Prostate gland (tissue), 2 donors: Measurements from ENCODE around the gene UBQLN1. TPM values are rescaled to one million over a fixed set of nuclear protein-coding genes. Genes with fewer than 3 reads are reported as not detected.
"Not testable (repeated sequence)": the region's sequence is repeated elsewhere in the genome, so short reads cannot be mapped to it uniquely, and the experiment has no call there.

Source experiments
- DNase-seq: peaks from one replicate; pipeline ENCODE4 v3.0.0-alpha.2; 2019; ENCODE audit warnings: low spot score
- H3K27ac ChIP-seq, 2 donors: fragments of 200-600 bp; sonication (generic); 2 replicates each; pipeline ENCODE4 v1.5.1; 2017 to 2019
- H3K27me3 ChIP-seq: fragments of 200-600 bp; sonication (generic); replicated peaks from 2 replicates; pipeline ENCODE4 v1.5.1; 2019; ENCODE audit not compliant: insufficient read depth
- H3K36me3 ChIP-seq, 2 donors: fragments of 200-600 bp; sonication (generic); 1 replicate in 1 of 2; 2 replicates in 1 of 2; pipeline versions ENCODE4 v1.5.1 to v1.8.1; 2017 to 2019
- H3K4me1 ChIP-seq: fragments of 200-600 bp; sonication (generic); replicated peaks from 2 replicates; pipeline ENCODE4 v1.5.1; 2019
- H3K4me3 ChIP-seq, 2 donors: fragments of 200-600 bp; sonication (generic); 2 replicates each; pipeline ENCODE4 v1.5.1; 2017 to 2019
- H3K9me3 ChIP-seq: fragments of 200-600 bp; sonication (generic); 2 replicates; pipeline ENCODE4 v1.5.1; 2017
- POLR2A ChIP-seq: fragments of 450-650 bp; IDR thresholded peaks from one replicate; pipeline ENCODE4 v1.6.1; 2016; ENCODE audit warnings: antibody characterized with exemption, mild to moderate bottlenecking
- POLR2AphosphoS5 ChIP-seq: sonication (generic); formaldehyde crosslinking; IDR thresholded peaks from one replicate; pipeline ENCODE4 v1.6.1; 2017; ENCODE audit warnings: antibody characterized with exemption
- WGBS: methylation state at CpG from one replicate; pipeline ENCODE4 v1.1.5; 2018; 5-methylcytosine and 5-hydroxymethylcytosine counted together
- intact Hi-C: fragments of 100-400 bp; cut with DNase I; formaldehyde crosslinking; loops from one replicate; pipeline ENCODE4 v1.14.2; 2022
- total RNA-seq, 2 donors: library from RNA; depleted of rRNA; stranded (reverse); fragments of >200 nt; gene quantifications; one replicate each; pipeline ENCODE4 v1.1.0, GENCODE V29; 2016
- TF ChIP-seq, protein P1 (sequence below), 4 experiments: fragments of 200-600 bp in 2 of 4; fragments of 450-650 bp in 2 of 4; sonication (generic) in 2 of 4; IDR thresholded peaks; 1 replicate in 3 of 4; 2 replicates in 1 of 4; pipeline ENCODE4 v1.5.1; 2016 to 2019; ENCODE audit warnings: antibody characterized with exemption in 4 of 4, mild to moderate bottlenecking in 2 of 4, moderate library complexity in 2 of 4

UBQLN1 gene
- 100 to 1,000 TPM; 106 to 155 TPM for total RNA-seq

DNA sequence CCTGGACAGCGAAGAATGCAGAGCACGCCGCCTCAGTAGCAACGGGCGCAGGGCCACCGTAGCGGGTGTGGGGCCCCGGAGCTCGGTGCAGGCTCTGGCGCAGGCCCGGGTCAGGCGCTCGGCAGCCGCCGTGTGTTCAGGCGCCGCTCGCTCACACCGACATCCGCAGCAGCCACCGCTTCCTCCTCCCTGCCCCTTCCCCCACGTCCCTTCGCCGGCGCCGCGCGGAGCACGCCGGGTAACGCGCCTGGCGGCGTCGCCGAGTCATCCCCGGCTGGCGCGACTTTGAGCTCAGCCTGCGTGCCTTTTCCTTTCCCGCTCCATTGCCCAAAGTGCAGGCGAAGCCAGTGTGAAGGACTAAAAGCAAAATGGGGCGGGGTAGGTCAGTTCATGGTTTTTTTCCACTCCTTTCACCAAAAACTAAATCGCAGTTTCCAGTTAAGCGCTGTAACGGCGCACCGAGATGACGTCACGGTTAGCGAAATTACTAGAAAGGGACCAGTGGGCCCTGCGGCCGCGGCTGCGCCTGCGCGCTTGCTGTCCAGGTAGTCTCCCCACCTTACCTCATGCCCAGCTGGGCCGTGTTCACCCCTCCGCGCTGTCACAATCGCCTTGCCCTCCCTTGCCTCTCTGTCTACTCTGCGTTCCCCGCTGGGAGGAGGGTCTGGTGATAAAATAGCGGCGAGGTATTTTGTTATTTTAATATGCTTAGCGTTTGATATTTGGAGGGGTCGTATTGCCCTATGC is at the start of gene UBQLN1:
TSS of gene UBQLN1 (minus strand) at position 191 of the 747 bp plus-strand sequence. CDS start 279 bp downstream, outside the sequence.
- under 1% methylated on average over 58 of the region's 67 CpGs for WGBS
- TF ChIP-seq, protein P1, sequence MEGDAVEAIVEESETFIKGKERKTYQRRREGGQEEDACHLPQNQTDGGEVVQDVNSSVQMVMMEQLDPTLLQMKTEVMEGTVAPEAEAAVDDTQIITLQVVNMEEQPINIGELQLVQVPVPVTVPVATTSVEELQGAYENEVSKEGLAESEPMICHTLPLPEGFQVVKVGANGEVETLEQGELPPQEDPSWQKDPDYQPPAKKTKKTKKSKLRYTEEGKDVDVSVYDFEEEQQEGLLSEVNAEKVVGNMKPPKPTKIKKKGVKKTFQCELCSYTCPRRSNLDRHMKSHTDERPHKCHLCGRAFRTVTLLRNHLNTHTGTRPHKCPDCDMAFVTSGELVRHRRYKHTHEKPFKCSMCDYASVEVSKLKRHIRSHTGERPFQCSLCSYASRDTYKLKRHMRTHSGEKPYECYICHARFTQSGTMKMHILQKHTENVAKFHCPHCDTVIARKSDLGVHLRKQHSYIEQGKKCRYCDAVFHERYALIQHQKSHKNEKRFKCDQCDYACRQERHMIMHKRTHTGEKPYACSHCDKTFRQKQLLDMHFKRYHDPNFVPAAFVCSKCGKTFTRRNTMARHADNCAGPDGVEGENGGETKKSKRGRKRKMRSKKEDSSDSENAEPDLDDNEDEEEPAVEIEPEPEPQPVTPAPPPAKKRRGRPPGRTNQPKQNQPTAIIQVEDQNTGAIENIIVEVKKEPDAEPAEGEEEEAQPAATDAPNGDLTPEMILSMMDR (IDR thresholded peaks at IDR 0.05), result peak in 2 of 4 experiments; percentile 30 to 41
- TF ChIP-seq POLR2A (peak; percentile 95), POLR2AphosphoS5 (peak; percentile 86)
- H3K36me3 ChIP-seq, result no peaks in the 10 kb centered on the region
- H3K4me3 ChIP-seq, result peak within 1 kb of the TSS; percentile 94 to 97
- no peaks in the 10 kb centered on the region for H3K9me3 ChIP-seq
- H3K4me1 ChIP-seq, result no peaks in the 10 kb centered on the region
- intact Hi-C loops, result no loop called here
- DNase-seq, result peak; percentile 94
- peak within 1 kb of the TSS; percentile 99 to 100 for H3K27ac ChIP-seq
- no peaks in the 10 kb centered on the region for H3K27me3 ChIP-seq

DNA sequence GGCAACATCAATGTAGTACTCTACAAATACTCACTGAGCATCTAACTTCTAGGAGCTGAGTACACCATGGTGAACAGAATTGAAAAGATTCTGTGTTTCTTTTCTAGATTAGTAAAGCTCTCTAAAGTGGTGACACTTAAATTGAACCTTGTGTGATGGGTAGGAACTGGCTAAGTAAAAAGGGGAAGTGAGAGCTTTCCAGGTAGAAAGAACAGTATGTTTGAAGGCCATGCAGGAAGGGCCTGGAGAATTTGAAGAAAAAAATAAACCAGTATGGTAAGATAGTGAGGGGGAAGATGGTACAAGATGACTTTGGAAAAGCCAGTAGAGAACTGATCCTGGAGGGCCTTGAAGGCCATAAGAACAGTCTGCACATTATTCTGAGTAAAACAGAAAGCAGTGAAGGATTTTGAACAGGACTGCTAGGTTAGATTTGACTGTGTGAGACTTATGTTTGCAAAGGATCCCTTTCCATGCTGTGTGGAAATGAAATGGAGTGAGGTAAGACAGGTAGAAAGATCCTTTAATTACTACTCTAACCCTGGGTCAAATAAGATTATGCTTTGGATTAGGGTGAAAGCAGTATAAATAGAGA is 46.7 kb upstream of the UBQLN1 start:
- H3K27ac ChIP-seq, result no peak overlapping the region
- H3K4me3 ChIP-seq, result no peak overlapping the region
- H3K36me3 ChIP-seq, result no peaks in the 10 kb centered on the region
- H3K27me3 ChIP-seq, result no peaks in the 10 kb centered on the region
- intact Hi-C loops, result no loop called here
- TF ChIP-seq POLR2A (no peak), POLR2AphosphoS5 (no peak)
- TF ChIP-seq, protein P1 (IDR thresholded peaks at IDR 0.05), result no peak
- no peaks in the 10 kb centered on the region for H3K4me1 ChIP-seq
- DNase-seq, result no peak
- no peaks in the 10 kb centered on the region for H3K9me3 ChIP-seq

DNA sequence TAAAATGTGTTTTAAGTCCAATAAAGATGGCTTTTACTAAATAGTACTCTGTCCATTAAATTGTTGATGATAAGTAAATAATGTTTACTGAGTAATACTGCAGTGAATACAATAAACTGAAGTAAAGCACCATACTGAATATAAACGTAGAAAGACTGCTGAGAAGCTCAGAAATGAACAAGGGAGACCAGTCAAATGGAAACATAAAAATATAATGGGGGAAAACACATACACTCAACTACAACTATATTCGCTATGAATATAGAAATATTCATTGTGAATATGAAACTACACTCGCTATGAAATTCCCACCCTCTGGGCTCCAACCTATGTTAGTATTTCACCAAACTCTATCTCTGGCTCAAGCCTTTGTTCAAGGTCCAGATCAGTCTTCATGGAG is 41.9 kb upstream of the UBQLN1 start:
- Histone ChIP-seq H3K4me1 (no peaks in the 10 kb centered on the region), H3K36me3 (no peaks in the 10 kb centered on the region), H3K27ac (no peak overlapping the region), H3K27me3 (no peaks in the 10 kb centered on the region), H3K9me3 (no peaks in the 10 kb centered on the region), H3K4me3 (no peak overlapping the region)
- DNase-seq, result no peak
- intact Hi-C loops, result no loop called here
- WGBS, result 90% methylated on average over 3 of the region's 3 CpGs
- TF ChIP-seq POLR2A (no peak), POLR2AphosphoS5 (no peak)
- TF ChIP-seq, protein P1 (IDR thresholded peaks at IDR 0.05), result no peak

DNA sequence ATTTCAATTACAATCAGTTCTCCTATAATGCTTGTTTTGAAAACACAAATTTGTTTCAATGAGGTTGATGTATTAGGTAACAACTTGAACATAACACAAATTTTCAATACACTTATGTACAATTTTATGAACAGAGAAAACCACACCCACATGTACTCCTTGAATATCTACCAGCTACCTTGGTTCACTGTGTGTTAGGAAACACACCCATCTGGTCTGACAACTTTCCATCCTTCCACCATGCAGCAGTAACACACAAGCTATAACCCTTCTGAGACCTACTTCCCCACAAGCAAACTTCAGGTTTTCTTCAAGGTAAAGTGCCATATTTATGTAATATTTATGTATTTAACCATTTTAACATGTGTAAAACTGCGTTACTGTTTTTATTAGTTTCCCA is 36.4 kb upstream of the UBQLN1 start:
- H3K9me3 ChIP-seq, result no peaks in the 10 kb centered on the region
- no peak overlapping the region for H3K27ac ChIP-seq
- intact Hi-C loops, result no loop called here
- TF ChIP-seq POLR2AphosphoS5 (no peak), POLR2A (no peak)
- TF ChIP-seq, protein P1 (IDR thresholded peaks at IDR 0.05), result no peak
- no peak overlapping the region for H3K4me3 ChIP-seq
- H3K36me3 ChIP-seq, result no peaks in the 10 kb centered on the region
- no peaks in the 10 kb centered on the region for H3K4me1 ChIP-seq
- WGBS, result 54% methylated on average over 1 of the region's 1 CpG
- peak; percentile 20 for DNase-seq
- no peaks in the 10 kb centered on the region for H3K27me3 ChIP-seq

DNA sequence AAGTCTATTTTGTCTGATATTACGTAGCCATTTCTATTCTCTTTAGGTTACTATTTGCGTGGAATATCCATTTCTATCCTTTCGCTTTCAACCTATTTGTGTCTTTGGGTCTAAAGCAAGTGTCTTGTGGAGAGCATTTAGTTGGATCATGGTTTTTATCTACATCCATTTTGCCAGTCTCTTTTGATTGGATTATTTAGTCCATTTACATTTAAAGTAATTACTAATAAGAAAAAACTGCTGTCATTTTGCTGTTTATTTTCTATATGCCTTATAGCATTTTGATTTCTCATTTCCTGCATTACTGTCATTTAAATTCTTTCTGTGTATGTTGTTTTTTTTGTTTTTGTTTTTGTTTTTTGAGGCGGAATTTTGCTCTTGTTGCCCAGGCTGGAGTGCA is 26.0 kb upstream of the UBQLN1 start:
- WGBS, result 92% methylated on average over 4 of the region's 4 CpGs
- DNase-seq, result no peak
- H3K36me3 ChIP-seq, result no peaks in the 10 kb centered on the region
- H3K27ac ChIP-seq, result no peak overlapping the region
- intact Hi-C loops, result no loop called here
- no peaks in the 10 kb centered on the region for H3K9me3 ChIP-seq
- no peak for TF ChIP-seq POLR2AphosphoS5
- TF ChIP-seq, protein P1 (IDR thresholded peaks at IDR 0.05), result no peak
- no peak for TF ChIP-seq POLR2A
- H3K4me1 ChIP-seq, result no peaks in the 10 kb centered on the region
- no peaks in the 10 kb centered on the region for H3K27me3 ChIP-seq
- H3K4me3 ChIP-seq, result no peak overlapping the region

DNA sequence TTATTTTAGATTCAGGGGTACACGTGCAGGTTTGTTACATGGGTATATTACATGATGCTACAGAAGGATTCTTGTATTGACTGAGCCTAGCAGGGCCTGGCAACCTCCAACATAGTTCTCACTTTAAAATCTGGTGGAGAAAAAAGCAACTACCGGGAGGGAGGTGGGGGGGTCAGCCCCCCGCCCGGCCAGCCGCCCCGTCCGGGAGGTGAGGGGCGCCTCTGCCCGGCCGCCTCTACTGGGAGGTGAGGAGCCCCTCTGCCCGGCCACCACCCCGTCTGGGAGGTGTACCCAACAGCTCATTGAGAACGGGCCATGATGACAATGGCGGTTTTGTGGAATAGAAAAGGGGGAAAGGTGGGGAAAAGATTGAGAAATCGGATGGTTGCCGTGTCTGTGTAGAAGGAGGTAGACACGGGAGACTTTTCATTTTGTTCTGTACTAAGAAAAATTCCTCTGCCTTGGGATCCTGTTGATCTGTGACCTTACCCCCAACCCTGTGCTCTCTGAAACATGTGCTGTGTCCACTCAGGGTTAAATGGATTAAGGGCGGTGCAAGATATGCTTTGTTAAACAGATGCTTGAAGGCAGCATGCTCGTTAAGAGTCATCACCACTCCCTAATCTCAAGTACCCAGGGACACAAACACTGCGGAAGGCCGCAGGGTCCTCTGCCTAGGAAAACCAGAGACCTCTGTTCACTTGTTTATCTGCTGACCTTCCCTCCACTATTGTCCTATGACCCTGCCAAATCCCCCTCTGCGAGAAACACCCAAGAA is 21.0 kb upstream of the UBQLN1 start:
- intact Hi-C loops, DNase-seq, H3K4me3 ChIP-seq, H3K27ac ChIP-seq, H3K36me3 ChIP-seq, H3K27me3 ChIP-seq, H3K9me3 ChIP-seq, H3K4me1 ChIP-seq: not testable (repeated sequence)
- WGBS, result 98% methylated on average over 15 of the region's 22 CpGs
